Measurements from ENCODE around the gene RSAD1.

The RSAD1 gene

GRCh38 chr17:50478391-50479381 is at the start of gene RSAD1:
Gene RSAD1 (plus strand): TSS chr17:50478860. CDS start chr17:50478885, 25 bp downstream.
- DNase-seq (ENCODE audit: low spot score) = peak; percentile 90

- DNase-seq (ENCODE audit: low spot score) = no peak
Observed at GRCh38 chr17:50429793-50430192, 48.9 kb upstream of the RSAD1 start.

GRCh38 chr17:50430821-50431618 is 47.6 kb upstream of the RSAD1 start:
- no peak for DNase-seq (ENCODE audit: low spot score)

- no peak for DNase-seq (ENCODE audit: low spot score)
Observed at GRCh38 chr17:50432125-50432762, 46.4 kb upstream of the RSAD1 start.

- no peak for DNase-seq (ENCODE audit: low spot score)
Observed at GRCh38 chr17:50437409-50437808, 41.3 kb upstream of the RSAD1 start.

GRCh38 chr17:50439008-50439407 is 39.7 kb upstream of the RSAD1 start:
- DNase-seq (ENCODE audit: low spot score) = no peak

GRCh38 chr17:50440172-50440837 is 38.4 kb upstream of the RSAD1 start:
- no peak for DNase-seq (ENCODE audit: low spot score)

- no peak for DNase-seq (ENCODE audit: low spot score)
Observed at GRCh38 chr17:50440838-50441829, 37.5 kb upstream of the RSAD1 start.

GRCh38 chr17:50443505-50443974 is 35.1 kb upstream of the RSAD1 start:
- DNase-seq (ENCODE audit: low spot score) = no peak

GRCh38 chr17:50444841-50445715 is 33.6 kb upstream of the RSAD1 start:
- DNase-seq (ENCODE audit: low spot score) = no peak

- no peak for DNase-seq (ENCODE audit: low spot score)
Observed at GRCh38 chr17:50445730-50446325, 32.8 kb upstream of the RSAD1 start.

- no peak for DNase-seq (ENCODE audit: low spot score)
Observed at GRCh38 chr17:50447870-50448595, 30.6 kb upstream of the RSAD1 start.

GRCh38 chr17:50448643-50449042 is 30.0 kb upstream of the RSAD1 start:
- DNase-seq (ENCODE audit: low spot score) = no peak

GRCh38 chr17:50451943-50452629 is 26.6 kb upstream of the RSAD1 start:
- DNase-seq (ENCODE audit: low spot score) = no peak

GRCh38 chr17:50452630-50453300 is 25.9 kb upstream of the RSAD1 start:
- DNase-seq (ENCODE audit: low spot score) = no peak

GRCh38 chr17:50453901-50454300 is 24.8 kb upstream of the RSAD1 start:
- no peak for DNase-seq (ENCODE audit: low spot score)

- DNase-seq (ENCODE audit: low spot score) = no peak
Observed at GRCh38 chr17:50457621-50458020, 21.0 kb upstream of the RSAD1 start.

All from activated CD4-positive, alpha-beta T cell treated with anti-CD3 and anti-CD28 coated beads, Interleukin-2, Interleukin-4, amounts not matched to agents 100 ng/mL and 50 ng/mL, durations not matched to agents 16 hours and 8 hours (primary cell).